Astrocyte of the cerebellum (primary cell): ENCODE measurements around the gene PLAU.

Source experiments
- DNase-seq: peaks from one replicate; pipeline ENCODE4 v3.0.0-alpha.2; 2011; ENCODE audit warnings: low read depth
- H3K4me3 ChIP-seq: 2 replicates; pipeline ENCODE4 v1.5.1; 2011; ENCODE audit warnings: mild to moderate bottlenecking, low read depth, low read length, moderate library complexity
- CTCF ChIP-seq: IDR thresholded peaks from 2 replicates; pipeline ENCODE4 v1.5.1; 2012; ENCODE audit warnings: low read length, low read depth, moderate library complexity, mild to moderate bottlenecking; ENCODE audit errors: missing control alignments
- in situ Hi-C: cut with HindIII; loops from 2 replicates; pipeline ENCODE4 v1.10.0; 2017; ENCODE audit warnings: low sequenced_read_pairs

The PLAU gene

GRCh38 chr10:73875139-73875475 is 35.8 kb upstream of the PLAU start:
- in situ Hi-C loops: loop anchor here (25.0 kb wide), 2 partner anchors 237 to 337 kb away; no protein-coding TSS in a partner anchor
- no peak for TF ChIP-seq CTCF
- H3K4me3 ChIP-seq: peak overlapping the region; percentile 48
- DNase-seq: no peak

GRCh38 chr10:73876157-73876556 is 34.8 kb upstream of the PLAU start:
- no peak for DNase-seq
- H3K4me3 ChIP-seq: no peak overlapping the region
- TF ChIP-seq CTCF: no peak
- in situ Hi-C loops: loop anchor here (25.0 kb wide), 2 partner anchors 236 to 336 kb away; no protein-coding TSS in a partner anchor

GRCh38 chr10:73876566-73876965 is 34.4 kb upstream of the PLAU start:
- DNase-seq: no peak
- in situ Hi-C loops: loop anchor here (25.0 kb wide), 2 partner anchors 236 to 336 kb away; no protein-coding TSS in a partner anchor
- no peak for TF ChIP-seq CTCF
- no peak overlapping the region for H3K4me3 ChIP-seq

- DNase-seq: no peak
- no peak for TF ChIP-seq CTCF
- in situ Hi-C loops: loop anchor here (25.0 kb wide), 2 partner anchors 235 to 335 kb away; no protein-coding TSS in a partner anchor
- H3K4me3 ChIP-seq: no peak overlapping the region
Measured at GRCh38 chr10:73876971-73877370, 34.0 kb upstream of the PLAU start.

GRCh38 chr10:73877533-73878160 is 33.3 kb upstream of the PLAU start:
- in situ Hi-C loops: loop anchor here (25.0 kb wide), 2 partner anchors 235 to 335 kb away; no protein-coding TSS in a partner anchor
- no peak for TF ChIP-seq CTCF
- no peak for DNase-seq
- no peak overlapping the region for H3K4me3 ChIP-seq

GRCh38 chr10:73878365-73878764 is 32.6 kb upstream of the PLAU start:
- no peak overlapping the region for H3K4me3 ChIP-seq
- no peak for DNase-seq
- TF ChIP-seq CTCF: no peak
- in situ Hi-C loops: loop anchor here (25.0 kb wide), 2 partner anchors 234 to 334 kb away; no protein-coding TSS in a partner anchor
